Ureter (tissue), 1 donor: ENCODE results near the gene MYL4. TPM values are rescaled to one million over a fixed set of nuclear protein-coding genes. Genes with fewer than 3 reads are reported as not detected.
"Not testable (repeated sequence)": the region's sequence is repeated elsewhere in the genome, so short reads cannot be mapped to it uniquely, and the experiment has no call there.

Experiments used
- DNase-seq: peaks from one replicate; pipeline ENCODE4 v3.0.0-alpha.2; 2020; ENCODE audit warnings: low spot score
- total RNA-seq: library from RNA; stranded (reverse); gene quantifications from one replicate; pipeline ENCODE4 v1.2.4, GENCODE V29; 2023
- donor health status: DM: yes; HTN: yes; CAD: no.

MYL4 gene
- total RNA-seq, 1 donor from 2014 or later, result not detected

- no peak for DNase-seq
Observed at GRCh38 chr17:47243737-47244598, 34.8 kb downstream of the MYL4 start.

DNA sequence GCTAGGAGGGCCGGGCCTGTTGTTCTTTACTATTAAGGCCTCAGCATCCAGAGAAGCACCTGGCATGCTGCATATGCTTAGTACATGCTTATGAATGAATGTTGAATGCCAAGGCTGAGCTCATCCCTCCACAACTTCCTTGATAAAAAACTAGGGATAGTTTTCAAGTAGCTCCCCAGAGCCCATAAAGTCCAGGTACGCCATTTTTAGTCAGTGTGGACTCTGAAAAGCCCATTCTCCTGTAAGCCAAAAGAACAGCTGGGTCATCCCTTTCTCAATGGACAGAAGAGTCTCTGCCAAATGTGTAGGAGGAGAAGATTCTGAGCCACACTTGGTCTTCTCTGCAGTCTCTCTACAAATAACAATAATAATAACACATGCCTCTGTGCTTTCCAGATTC is 35.5 kb downstream of the MYL4 start:
- no peak for DNase-seq

DNA sequence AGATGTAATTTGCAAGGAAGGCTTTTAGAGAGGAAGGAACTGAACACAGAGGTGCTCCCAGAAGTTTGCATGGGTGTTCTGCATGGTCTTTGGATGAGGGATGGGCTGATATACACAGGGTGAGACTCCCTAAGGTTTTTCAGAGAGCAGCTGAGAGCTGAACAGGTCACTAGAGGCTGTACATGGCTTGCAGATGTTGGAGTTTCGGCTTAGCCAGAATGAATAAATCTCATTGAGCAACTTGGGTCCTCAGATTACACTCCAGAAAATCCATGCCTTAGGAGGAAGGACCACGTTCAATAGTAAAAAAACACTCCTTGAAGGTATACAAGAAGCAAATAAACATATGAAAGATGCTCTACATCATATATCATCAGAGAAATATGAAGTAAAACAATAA is 37.0 kb downstream of the MYL4 start:
- DNase-seq, result no peak

DNA sequence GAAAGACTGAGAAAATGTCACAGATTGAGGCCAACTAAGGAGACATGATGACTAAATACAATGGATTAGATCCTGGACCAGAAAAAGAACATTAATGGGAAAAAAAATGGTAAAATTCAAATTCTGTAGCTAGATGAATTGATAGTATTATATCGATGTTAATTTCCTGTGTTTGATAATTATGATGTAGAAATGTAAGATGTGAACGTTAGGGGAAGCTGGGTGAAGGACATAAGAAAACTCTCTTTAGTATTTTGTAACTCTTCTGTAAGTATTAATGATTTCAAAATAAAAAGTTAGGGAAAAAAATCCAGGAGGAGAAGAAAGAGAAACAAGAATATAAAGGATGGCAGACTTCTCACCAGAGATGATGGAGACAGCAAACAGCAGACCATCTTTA is 41.7 kb downstream of the MYL4 start:
- DNase-seq, result no peak

DNA sequence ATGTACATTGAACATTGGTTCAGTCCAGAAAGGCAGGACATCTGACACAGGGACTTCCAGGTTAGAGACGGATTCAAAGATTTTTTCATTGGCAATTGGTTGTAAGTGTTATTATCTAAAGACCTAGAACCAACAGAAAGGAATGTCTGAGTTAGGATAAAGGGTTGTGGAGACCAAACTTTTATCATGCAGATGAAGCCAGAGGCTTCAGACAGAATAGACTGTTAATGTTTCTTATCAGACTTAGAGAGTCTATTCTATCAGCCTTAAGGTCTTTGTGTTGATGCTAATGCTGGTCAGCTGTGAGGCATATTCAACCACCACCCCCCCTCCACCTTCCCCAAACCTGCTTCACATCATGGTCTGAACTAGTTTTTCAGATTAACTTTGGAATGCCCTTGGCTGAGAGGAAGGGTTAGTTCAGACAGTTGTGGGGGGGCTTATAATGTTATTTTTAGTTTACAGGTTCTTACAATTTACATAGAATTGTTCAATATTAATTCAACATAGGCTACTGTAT is 42.3 kb downstream of the MYL4 start:
- DNase-seq, result no peak

DNA sequence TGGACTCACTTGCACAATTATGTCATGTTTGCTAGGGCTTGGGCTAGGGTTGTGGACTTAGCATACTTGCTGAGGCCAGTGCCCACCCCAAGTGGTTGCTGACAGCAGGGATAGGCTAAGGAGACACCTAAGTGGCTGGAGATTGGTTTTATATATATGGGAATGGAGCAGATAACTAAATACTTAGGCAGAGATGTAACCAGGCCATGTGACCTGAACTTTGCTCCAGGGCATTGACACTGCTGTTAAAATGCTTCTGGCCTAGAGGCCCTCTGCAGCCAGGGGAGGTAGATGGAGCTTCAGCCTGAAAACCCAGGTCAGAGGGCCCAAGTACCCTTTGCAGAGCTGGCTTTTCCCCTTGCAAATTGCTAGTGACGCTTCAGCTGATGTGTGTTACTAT is 43.1 kb downstream of the MYL4 start:
- no peak for DNase-seq

GRCh38 chr17:47252766-47253512 is 43.8 kb downstream of the MYL4 start:
- no peak for DNase-seq

GRCh38 chr17:47253541-47254402 is 44.6 kb downstream of the MYL4 start, which contains the start of gene ITGB3:
TSS of gene ITGB3 (plus strand) at chr17:47253827. CDS start at chr17:47253862, 35 bp downstream.
- peak; percentile 76 for DNase-seq

GRCh38 chr17:47254403-47254943 is 45.3 kb downstream of the MYL4 start:
- no peak for DNase-seq

GRCh38 chr17:47257651-47258339 is 48.6 kb downstream of the MYL4 start:
- DNase-seq, result no peak

DNA sequence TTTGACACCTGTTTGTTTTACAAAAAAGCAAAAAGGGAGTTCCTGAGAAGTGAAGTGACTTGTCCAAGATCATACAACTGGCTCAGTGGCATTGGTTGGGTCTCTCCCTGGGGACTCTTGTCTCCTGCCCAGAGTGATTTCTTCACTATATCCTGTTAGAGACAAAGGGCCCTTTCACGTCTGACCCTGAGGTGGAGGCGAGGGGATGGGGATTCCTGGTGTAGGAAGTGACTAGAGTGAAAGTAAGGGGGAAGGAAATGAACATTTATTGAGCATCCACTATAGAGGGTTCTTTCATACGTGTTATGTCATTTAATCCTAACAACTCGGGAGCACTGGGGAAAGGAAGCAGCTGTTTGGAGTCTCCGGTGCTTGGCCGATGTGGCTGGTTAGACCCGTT is 53.4 kb downstream of the MYL4 start:
- DNase-seq, result no peak

GRCh38 chr17:47264166-47264565 is 55.0 kb downstream of the MYL4 start:
- DNase-seq, result no peak

- DNase-seq, result no peak
Observed at GRCh38 chr17:47265983-47266541, 56.9 kb downstream of the MYL4 start.

DNA sequence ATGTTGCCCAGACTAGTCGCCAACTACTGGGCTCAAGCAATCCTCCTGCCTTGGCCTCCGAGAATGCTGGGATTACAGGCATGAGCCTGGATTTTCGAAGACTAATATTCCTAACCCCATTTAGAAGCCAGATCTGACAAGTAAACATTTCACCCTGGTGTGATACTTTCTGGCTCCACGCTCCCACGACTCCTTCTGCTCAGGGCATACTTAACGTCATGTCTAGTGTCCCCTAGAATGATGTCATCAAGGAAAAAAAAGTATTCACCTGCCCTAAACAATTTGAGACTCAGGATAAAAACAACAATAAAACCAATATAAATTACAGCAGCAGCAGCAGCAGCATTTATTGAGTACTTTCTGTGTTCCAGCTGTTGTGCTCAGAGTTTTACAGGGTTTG is 57.6 kb downstream of the MYL4 start:
- DNase-seq, result no peak

DNA sequence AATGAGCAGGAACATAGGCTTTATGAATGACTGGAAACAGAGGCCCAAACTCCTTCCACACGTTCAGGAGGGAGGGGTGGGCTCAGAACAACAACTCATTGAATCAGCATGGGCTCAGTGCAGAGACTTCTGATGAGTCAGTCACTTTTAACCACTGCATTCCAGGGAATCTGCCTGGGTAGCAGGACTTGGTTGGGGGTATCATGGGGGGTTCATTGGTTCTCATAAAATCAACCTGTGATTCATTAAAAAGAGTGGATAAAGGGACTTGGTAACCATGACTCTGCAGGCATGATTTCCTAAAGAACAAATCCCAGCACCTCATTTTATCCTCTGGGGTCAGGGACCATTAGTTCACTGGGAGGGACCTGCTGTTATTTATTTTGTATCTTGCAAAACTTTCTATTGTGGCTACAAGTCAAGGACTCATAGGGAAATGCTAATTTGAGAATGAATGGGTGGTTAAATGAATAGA is 58.2 kb downstream of the MYL4 start:
- no peak for DNase-seq

DNA sequence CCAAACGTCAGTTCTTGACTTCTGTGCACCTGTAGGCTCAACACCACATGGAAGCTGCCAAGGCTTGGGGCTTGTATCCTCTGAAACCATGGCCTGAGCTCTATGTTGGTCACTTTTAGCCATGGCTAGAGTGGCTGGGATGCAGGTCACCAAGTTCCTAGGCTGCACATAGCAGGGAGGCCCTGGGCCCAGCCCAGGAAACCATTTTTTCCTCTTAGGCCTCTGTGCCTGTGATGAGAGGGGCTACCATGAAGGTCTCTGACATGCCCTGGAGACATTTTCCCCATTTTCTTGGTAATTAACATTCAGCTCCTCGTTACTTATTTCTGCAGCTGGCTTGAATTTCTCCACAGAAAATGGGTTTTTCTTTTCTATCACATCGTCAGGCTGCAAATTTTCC is 59.8 kb downstream of the MYL4 start:
- not testable (repeated sequence) for DNase-seq

DNA sequence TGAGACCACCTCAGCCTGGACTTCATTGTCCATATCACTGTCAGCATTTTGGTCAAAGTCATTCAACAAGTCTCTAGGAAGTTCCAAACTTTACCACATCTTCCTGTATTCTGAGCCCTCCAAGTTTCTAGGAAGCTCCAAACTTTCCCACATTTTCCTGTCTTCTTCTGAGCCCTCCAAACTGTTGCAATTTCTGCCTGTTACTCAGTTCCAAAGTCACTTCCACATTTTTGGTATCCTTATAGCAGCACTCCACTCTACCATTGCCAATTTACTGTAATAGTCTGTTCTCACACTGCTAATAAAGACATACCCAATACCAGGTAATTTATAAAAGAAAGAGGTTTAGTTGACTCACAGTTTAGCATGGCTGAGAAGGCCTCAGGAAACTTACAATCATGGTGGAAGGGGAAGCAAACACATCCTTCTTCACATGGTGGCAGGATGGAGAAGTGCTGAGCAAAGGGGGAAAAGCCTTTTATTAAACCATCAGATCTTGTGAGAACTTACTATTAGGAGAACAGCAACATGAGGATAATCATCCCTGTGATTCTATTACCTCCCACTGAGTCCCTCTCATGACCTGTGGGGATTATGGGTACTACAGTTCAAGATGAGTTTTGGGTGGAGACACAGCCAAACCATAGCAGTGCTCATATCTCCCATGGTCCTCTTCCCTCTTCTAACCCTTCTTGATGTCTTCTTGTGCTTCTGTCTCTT is 60.6 kb downstream of the MYL4 start:
- DNase-seq, result not testable (repeated sequence)

DNA sequence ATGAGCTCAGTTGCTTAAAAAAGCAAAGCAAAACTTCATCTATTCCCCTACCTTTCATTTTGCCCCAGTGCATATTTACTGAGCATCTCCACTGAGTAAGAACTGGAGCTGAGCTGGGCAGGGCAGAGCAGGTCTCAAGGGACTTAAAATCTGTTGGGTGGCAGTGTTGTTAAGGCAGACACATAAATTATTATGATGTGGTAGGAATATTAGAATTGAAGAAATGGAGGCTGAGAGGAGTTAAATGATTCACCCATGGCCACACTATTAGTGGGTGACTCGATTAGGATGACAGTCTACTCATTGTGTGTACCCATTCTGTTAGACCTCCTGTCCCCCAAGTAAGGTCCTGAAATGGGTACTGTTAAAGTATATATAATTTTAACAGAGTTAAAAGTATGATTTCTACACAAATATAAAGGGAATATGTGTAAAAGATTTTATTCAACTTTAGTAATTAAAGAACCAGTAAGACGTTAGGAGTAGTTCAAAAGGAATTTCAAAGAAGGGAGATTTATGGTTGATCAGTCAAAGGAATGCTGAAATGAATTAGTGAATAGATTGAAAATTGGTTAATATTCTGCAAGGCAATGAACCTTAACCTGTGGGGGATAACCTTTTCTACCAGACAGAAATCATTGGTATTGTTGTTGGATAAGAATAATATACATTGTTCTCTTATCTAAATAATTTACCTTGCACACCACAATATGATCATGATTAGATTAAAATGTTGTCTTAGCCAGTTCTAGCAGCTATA is 62.0 kb downstream of the MYL4 start:
- no peak for DNase-seq

DNA sequence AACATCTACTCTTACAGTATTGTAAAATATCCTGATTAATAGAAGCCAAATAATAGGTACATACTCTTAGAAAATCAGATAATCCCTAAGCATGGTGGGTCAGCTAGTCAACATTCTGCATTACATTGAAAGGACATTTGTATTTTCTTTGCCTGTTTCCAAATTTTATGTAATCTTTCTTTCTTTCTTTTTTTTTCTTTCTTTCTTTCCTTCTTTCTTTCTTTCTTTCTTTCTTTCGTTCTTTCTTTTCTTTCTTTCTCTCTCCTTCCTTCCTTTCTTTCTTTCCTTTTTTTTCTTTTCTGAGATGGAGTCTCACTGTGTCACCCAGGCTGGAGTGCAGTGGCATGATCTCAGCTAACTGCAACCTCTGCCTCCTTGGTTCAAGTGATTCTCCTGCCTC is 63.3 kb downstream of the MYL4 start:
- DNase-seq, result no peak
